Measurements from ENCODE around the gene FIBIN.

The FIBIN gene

DNA sequence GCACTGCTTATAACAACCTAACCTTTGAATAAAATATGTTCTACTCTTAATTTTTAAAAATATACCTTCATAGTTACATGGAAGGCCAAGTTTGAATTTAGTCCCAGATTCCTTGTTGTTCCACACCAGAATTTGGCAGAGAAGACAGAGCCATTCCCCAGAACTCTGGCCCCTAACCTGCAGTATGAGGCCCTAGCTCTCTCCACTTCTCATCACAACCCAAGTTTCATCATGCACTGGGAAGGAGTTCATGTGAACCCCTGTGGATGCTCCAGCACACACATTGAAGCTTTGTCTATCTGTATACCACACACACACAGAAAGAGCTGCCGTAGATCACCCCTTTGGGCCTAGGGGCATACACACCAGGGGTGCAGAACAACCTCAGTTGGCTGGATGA, 36.1 kb downstream of the FIBIN start:
- H3K4me3 ChIP-seq (replicated peaks; ENCODE audit: low read depth, low read length), result no peak overlapping the region
- TF ChIP-seq, protein P1, sequence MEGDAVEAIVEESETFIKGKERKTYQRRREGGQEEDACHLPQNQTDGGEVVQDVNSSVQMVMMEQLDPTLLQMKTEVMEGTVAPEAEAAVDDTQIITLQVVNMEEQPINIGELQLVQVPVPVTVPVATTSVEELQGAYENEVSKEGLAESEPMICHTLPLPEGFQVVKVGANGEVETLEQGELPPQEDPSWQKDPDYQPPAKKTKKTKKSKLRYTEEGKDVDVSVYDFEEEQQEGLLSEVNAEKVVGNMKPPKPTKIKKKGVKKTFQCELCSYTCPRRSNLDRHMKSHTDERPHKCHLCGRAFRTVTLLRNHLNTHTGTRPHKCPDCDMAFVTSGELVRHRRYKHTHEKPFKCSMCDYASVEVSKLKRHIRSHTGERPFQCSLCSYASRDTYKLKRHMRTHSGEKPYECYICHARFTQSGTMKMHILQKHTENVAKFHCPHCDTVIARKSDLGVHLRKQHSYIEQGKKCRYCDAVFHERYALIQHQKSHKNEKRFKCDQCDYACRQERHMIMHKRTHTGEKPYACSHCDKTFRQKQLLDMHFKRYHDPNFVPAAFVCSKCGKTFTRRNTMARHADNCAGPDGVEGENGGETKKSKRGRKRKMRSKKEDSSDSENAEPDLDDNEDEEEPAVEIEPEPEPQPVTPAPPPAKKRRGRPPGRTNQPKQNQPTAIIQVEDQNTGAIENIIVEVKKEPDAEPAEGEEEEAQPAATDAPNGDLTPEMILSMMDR (IDR thresholded peaks at IDR 0.05; ENCODE audit: low read depth, low read length, missing control alignments), result no peak
- no peak for DNase-seq (ENCODE audit: extremely low read depth, low read depth)

DNA sequence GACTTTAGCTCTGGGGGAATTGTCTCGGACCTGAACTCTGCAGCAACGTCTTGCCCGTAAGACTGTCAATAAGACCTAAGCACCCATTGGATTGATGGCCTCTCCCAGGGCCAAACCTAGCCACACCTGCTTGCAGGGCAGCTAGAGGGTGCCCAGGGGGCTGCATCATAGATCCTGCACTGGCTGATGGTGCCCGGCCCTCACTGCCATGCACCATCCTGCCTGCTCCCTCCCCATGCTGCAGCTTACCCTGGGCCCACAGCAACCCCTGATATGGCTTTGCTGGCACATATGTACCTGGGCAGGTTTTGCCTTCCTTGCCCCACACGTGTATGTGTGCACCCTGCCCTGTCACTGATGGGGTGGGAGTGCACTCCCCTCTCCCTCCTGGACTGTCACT, 37.8 kb downstream of the FIBIN start:
- no peak overlapping the region for H3K4me3 ChIP-seq (replicated peaks; ENCODE audit: low read depth, low read length)
- no peak for DNase-seq (ENCODE audit: extremely low read depth, low read depth)
- TF ChIP-seq, protein P1 (IDR thresholded peaks at IDR 0.05; ENCODE audit: low read depth, low read length, missing control alignments), result no peak

GRCh38 chr11:27039873-27040272, 46.0 kb downstream of the FIBIN start:
- DNase-seq (ENCODE audit: extremely low read depth, low read depth), result no peak
- TF ChIP-seq, protein P1 (IDR thresholded peaks at IDR 0.05; ENCODE audit: low read depth, low read length, missing control alignments), result no peak
- no peak overlapping the region for H3K4me3 ChIP-seq (replicated peaks; ENCODE audit: low read depth, low read length)

GRCh38 chr11:27040302-27041115, 46.6 kb downstream of the FIBIN start, which contains the start of gene BBOX1:
TSS of gene BBOX1 (plus strand) at chr11:27040815. CDS start at chr11:27055431, 14,616 bp downstream.
- H3K4me3 ChIP-seq (replicated peaks; ENCODE audit: low read depth, low read length), result no peak within 1 kb of the TSS
- DNase-seq (ENCODE audit: extremely low read depth, low read depth), result no peak
- TF ChIP-seq, protein P1 (IDR thresholded peaks at IDR 0.05; ENCODE audit: low read depth, low read length, missing control alignments), result no peak

DNA sequence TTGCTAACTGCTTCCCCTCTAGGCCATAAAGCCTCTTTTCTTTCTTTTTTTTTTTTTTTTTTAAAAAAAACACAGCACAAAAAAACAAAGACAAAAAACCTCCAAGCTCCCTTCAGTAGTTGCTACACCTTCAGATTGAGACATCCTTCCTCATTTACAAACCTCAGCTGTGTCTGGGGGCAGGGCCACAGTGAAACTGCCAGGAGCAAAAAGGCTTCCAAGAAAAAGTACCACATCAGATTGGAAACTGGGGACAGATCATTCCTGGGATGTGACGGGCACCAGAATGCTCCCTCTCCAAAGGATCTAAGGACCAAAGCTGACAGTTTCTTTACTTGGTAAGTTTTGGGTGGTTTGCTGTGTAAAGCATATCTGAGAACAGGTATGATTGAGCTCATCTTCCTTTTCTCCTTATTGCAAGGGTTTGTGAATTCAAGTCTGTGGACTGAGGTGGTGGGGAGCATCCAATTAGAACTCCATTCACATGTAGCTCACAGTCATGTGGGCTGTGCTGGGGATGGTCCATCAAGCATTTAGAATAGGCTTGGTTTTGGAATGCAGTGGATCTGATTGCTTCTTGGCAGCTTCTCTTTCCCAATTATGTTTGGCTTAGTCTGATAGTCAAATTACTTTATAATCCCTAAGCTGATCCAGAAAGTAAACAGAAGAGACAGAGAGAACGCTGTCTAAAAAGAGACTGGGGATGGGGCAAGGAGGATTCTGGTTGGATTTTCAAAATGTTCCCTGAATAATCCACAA, 47.4 kb downstream of the FIBIN start:
- H3K4me3 ChIP-seq (replicated peaks; ENCODE audit: low read depth, low read length), result no peak overlapping the region
- TF ChIP-seq, protein P1 (IDR thresholded peaks at IDR 0.05; ENCODE audit: low read depth, low read length, missing control alignments), result no peak
- DNase-seq (ENCODE audit: extremely low read depth, low read depth), result no peak

All from HFF-Myc (cell line).